Stimulated activated CD4-positive, alpha-beta T cell treated with anti-CD3 and anti-CD28 coated beads, Interleukin-12 subunit alpha, Interleukin-12 subunit beta, amount 100 ng/mL, for 4 hours (primary cell): ENCODE results near the gene SMR3A.

ENCODE experiments used
- DNase-seq: peaks from one replicate; pipeline ENCODE4 v3.0.0-alpha.2; 2020

SMR3A gene

DNA sequence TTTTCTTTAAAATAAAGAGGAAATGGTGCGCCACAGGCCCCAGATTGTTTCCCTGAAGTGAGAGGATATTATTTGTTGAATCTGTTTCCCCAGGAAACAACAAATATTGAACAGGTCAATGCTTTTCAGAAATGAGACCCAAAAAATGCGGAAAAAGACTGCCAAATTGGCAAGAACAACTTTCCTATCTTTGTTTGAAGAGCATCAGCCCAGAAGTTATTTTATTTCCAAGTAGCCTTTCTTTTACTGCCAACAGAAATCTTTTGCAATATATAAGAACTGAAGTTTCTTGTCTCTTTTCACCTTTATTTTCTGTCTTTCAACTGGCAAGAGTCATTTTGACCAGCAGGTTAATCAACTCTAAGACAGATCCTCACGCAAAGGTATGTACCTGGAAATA is at the start of gene SMR3A:
TSS of gene SMR3A (plus strand) at position 301 of the 400 bp plus-strand sequence. CDS start 1,356 bp downstream, outside the sequence.
- no peak for DNase-seq

DNA sequence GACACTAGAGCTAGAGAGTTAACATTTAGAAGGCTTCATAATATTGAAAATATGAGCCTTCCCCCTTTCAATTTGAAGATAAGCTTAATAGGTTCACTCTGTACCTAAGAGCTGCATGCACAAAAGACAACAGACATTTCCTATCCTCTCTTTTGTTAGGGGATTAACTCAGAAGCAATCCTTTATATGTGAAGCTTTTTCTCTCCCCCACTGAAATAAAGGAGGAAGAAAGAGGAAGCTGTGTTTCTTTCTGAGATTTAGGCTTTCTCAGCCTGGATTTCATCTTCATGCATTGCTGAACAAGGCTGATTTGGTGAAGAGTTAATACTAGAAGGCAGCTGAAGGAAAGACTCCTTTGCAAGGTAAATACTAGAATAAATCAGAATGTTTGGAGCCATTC is 46.8 kb upstream of the SMR3A start:
- no peak for DNase-seq

DNA sequence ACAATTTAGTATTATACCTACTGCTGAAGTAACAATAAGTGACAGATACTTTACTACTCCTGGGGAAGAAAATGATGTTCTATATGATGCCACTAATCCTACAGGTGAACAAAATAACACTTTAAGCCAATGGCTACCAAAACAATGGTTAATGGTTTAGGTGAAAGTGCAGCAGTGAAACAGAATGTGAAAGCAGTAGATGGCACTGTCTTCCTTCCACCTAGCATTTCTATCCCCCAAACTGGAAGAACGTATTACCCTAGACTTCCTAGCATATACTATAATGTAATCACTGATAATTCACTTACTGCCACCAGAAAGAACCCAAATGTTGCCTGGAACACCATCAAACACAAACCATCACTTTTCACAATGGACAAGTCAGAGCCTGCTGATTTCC is 44.6 kb upstream of the SMR3A start:
- DNase-seq = no peak

DNA sequence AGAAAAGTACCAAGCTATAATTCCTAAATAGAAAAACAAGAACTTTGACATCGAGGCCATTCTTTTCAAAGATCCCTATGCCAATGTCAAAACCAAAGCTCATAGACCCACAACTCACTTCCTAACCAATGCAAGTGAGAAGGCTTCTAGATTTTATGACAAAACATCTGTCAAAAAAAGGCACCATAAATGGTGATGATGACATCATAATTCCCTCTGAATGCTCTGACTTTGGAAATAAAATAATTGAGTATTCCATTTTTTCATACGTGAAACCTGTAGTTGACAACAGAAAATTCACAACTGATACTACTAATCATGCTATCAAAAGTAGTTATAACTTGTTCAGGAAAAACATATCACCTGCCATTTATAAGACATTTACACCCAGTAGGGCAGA is 34.5 kb upstream of the SMR3A start:
- DNase-seq = no peak

DNA sequence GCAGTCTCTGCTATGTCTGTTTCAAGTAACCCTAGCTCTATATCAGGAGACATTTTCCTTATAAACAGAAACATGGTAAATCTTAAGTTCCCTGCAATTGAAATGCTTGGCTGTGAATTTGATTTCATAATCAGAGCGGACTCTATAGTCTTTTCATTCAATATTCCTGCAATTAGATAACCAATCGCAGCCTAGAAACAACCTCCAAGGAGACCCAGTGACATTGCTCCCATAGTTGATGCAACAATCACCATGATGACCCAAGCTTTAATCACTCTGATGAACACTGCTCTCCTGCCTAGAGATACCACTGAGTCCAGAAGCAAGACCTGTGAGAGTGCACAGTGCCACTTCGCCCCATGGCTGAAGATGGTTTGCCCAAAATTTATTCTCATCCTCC is 25.9 kb upstream of the SMR3A start, which contains the start of gene CABS1:
TSS of gene CABS1 (plus strand) at position 301 of the 400 bp plus-strand sequence. CDS start at position 360, 59 bp downstream.
- no peak for DNase-seq

DNA sequence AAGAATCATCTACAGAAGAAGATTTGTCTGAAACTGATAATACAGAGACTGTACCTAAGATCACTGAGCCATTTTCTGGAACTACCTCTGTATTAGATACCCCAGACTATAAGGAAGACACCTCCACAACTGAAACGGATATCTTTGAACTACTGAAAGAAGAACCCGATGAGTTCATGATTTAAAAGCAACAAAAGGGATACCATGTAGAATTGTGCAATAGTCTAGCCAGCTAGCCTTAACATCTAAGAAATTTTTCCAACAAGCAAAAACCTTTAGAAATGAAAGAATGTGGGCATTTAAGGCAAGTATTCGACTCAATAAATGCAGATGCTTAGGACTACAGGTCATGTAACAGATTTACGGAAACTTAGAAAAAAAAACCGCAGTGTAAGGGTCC is 24.5 kb upstream of the SMR3A start:
- DNase-seq = no peak

DNA sequence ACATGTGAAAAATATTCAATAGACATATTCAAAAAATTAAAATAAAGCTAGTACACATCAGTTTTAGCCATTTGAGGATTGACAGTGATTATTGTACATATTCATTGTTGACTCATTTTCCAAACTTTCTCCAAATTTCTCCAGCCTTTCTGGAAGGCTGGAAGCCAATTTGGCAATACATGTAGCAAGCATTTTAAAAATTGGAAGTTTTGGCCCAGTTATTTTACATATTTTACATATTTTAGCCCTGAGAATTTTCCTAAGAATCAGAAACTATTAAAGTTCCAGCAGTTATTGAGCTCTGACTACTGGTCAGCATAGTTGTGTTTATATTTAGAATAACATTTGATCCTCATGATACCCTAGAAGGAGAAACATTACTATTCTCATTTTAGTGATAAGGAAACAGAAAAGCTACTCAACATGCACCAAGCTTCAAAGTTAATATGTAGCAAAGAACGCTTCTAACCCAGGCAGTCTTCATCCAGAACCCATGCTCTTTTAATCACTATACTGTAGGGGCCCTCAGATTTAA is 22.6 kb upstream of the SMR3A start:
- no peak for DNase-seq

DNA sequence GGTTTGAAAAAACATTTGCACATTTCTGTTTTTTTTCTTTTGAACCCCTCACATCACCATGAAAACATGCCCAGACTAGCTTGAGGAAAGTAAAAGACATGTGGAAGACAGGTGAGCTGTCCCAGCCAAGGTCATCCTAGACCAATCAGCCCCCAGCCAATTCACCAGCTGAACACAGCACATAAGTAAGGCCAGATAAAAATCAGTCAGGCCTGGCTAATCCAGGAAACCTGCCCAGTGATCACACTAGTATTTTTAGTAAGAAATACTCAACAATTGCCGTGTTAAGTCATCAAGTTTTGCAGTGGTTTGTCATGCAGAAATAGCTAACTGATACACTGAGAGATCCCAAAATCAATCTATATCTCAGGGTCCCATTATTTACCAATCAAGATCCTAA is 4.4 kb upstream of the SMR3A start:
- DNase-seq = no peak

DNA sequence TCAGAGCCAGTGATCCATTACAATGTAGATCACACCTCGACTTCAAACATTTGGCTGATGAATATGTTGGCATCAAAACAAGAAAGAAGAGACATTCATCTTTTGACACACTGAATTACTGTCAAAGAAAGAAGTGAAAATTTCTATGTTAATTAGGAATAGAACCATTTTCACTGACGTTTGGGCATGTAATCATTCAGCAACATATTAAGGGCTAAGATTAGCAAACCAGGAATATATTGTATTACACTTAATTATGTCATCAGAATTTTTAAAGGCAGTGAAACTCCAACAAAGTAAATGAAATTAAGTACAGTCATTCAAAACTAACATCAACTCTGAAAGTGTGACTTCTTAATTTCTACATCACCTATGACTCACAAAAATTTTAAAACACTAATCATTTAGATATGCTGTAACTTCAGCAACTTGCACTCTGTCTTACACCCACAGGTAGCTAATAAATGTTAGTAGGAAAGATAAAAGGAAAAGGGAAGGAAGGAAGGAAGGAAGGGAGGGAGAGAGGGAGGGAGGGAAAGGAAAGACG is 1.4 kb upstream of the SMR3A start:
- DNase-seq = no peak

DNA sequence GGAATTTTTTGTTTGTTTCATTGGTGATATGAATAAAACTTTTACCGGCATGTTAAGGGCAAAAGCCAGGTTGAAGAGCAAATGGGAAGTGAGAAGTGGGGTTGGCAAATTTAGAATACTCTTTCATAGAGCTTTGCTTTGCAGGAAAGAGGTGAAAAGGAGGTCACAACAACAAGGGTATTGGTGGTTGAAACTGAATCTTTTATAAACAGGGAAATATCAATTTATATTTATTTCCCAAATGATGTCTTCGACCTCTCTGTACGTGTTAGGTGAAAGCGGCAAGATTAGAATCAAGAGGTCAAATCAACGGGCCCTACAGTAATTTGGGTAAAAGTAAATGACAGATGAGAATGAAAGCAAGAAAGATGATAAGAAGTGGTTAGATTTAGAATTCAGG is 3.4 kb downstream of the SMR3A start:
- no peak for DNase-seq

DNA sequence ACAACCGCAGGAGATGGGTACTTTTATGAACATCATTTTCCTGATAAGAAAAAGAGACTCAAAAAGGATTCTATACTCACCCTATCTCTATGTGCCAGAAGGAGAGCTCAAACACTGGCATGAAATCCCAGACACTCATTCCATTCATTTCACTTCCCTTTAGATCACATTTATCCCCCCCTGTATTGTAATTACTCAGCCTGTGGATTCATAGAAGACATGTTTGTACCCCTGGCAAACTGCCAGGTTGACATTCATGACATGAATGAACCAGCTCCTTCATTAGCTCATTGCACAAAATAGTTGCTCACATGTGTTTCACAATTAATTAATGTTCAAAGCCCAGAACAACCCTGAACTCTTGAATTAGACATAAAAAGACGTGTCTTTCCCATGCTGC is 4.9 kb downstream of the SMR3A start:
- no peak for DNase-seq

DNA sequence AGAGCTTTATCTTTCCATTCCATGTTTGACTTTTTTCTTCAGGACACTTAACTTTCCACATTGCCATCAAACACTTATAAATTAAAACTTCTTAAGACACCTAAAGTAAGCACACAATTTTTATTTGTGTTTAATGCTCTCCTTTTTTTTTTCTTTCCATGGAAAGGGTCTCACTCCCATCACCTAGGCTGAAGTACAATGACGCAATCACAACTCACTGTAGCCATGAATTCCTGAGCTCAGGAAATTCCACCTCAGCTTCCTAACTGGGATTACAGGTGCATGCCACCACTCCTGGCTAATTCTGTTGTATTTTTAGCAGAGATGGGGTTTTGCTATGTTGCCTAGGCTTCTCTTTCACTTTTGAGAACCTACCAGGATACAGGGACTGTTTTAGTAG is 7.3 kb downstream of the SMR3A start:
- DNase-seq = no peak

DNA sequence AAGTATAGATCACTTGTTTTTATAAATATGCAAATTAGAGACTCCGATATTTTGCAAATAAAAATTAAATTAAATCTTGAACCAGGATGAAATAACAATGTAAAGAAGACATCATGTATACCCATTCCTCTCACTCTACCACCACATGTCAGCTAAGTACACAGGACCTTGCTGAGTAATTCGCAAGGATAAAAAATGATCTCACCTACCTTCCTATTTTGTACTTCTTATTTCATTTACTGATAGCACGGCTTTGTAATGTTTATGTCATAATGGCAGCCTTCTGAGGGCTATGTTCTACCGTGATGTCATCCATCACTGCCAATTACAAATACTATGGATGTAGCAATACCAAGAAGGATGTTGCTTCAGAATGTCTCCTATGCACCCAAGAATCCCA is 11.4 kb downstream of the SMR3A start:
- no peak for DNase-seq

DNA sequence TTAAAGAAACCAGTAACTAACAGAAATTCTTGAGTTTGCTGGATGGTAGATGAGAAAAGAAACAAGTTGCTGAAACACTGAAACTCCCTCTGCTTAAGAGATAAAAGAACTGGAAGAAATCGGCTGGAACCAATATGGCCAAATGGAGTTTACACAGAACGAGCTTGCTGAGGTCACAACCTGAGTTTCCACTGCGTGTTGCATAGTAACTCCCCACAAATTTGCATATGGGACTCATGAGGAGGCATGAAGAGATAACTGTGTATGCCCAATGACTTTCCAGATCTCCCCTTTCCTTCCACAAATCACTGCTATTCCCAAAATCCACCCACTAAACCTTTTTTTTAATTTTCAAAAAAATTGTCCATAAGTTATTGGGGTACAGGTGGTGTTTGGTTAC is 12.2 kb downstream of the SMR3A start:
- no peak for DNase-seq

DNA sequence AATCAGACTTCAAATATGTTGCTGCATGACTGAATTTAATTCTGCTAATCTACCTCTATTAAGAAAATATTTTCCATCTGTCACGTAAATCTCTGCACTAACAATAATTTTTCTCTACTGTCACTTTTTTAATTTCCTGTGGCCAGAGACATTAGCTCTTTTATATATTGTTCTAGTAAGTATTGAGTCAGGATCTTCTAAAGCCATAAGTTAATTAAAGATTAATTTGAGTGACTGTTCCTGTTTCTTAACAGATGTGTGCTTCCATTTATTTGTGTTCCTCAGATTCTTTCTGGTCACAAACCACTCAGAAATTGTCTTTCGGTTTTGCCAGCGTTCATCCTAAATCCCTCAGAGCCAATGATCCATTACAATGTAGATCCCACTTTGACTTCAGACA is 20.0 kb downstream of the SMR3A start:
- DNase-seq = no peak

DNA sequence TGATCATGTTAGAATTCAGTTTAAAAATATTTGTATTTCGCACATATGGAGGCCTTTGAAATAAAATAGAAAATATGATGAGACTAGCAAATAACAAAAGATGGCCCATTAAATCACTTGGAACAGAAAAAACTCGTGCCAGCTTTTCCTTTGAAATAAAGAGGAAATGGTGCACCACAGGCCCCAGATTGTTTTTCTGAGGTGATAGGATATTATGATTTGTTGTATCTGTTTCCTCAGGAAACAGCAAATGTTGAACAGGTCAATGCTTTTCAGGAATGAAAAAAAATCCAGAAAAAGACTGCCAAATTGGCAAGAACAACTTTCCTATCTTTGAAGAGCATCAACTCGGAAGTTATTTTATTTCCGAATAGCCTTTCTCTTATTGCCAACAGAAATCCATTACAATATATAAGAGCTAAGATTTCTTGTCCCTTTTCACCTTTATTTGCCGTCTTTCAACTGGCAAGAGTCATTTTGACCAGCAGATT is 22.2 kb downstream of the SMR3A start, which contains the start of gene SMR3B:
TSS of gene SMR3B (plus strand) at position 441 of the 491 bp plus-strand sequence. CDS start 1,380 bp downstream, outside the sequence.
- DNase-seq = no peak

DNA sequence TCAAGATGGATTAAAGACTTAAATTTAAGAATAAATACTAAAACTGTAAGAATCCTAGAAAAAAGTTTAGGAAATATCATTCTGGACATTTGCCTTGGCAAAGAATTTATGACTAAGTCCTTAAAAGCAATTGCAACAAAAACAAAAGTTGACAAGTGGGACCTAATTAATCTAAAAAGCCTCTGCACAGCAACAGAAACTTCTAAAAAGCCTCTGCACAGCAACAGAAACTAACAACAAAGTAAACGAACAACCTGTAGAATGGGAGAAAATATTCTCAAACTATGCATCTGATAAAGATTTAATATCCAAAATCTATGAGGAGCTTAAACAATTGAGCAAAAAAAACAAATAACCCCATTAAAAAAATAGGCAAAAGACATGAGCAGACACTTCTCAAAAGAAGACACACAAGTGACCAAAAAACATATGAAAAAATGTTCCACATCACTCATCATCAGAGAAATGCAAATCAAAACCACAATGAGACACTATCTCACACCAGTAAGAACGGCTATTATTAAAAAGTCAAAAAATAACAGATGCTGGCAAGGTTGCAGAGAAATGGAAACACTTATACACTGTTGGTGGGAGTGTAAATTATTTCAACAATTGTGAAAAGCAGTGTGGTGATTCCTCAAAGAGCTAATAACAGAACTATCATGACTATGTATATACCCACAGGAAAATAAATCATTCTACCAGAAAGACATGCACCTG is 31.7 kb downstream of the SMR3A start:
- no peak for DNase-seq

DNA sequence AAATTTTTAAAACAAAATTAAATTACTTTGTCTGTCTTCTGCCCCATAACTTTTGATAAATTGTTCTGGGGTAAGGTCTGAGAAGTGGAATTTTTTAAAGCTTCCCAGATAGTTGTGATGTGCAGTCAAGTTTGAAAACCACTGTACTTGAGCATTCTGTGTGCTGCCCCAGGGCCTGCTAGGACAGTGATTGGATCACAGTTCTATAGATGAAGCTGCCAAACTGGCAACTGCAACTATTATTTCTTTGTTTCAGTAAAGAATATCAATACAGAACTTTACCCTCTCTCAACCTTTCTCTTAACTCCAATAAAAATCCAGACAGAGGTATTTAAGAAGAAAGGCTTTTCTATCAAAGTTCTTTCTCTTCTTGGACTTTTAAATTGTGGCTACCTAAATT is 37.0 kb downstream of the SMR3A start, which contains the start of gene OPRPN:
TSS of gene OPRPN (plus strand) at position 361 of the 400 bp plus-strand sequence. CDS start 1,346 bp downstream, outside the sequence.
- DNase-seq = no peak

DNA sequence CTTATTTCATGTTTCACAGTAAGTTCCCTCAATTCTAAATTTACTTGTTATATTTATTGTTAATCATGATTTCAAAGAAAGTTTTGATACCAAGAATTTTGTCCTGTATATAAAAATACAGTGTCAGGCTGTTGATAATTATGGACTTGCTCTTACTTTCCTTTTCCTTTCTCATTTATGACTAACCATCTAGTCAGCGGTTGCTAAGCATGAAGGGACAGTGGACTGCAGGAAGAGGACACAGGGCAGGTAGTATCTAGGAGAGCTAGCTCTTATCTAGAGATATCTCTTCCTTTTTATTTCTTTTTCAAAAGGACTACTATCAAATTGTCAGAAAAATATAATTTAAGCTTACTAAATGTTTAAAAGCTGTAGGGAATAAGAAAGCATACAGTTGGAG is 38.8 kb downstream of the SMR3A start:
- DNase-seq = no peak

DNA sequence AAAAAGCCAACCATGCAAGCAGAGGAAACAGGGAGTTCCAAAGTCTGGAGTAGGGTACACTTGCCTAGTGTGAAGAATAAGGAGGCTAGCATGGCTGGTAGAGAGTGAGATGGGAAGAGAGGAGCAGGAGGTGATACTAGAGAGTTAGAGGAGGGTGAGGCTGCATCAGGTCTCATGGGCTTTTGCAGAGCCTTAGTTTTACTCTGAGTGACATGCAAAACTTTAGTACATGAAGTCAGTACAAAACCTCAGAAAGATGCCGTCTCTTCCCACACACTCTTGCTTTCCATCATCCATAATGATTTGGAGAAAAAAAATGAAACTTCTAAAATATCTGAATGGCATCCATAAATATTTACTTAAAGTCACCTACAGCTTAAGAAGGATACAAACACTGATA is 42.2 kb downstream of the SMR3A start:
- no peak for DNase-seq

DNA sequence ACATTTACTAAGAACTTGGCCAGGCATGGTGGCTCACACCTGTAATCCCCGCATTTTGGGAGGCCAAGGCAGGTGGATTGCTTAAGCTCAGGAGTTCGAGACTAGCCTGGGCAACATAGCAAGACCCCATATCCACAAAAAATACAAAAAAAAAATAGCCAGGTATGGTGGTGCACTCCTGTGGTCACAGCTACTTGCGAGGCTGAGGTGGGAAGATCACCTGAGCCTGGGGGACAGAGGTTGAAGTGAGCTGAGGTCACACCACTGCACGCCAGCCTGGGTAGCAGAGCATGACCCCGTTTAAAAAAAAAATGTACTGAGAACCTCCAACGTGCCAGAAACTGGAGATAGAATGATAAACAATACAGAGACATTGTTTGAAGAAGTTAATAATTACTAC is 45.2 kb downstream of the SMR3A start:
- no peak for DNase-seq
